Measurements from ENCODE around the gene DLGAP1.

GRCh38 chr18:4406856-4407255 lies 48.3 kb downstream of the DLGAP1 start:
- TF ChIP-seq CTCF (IDR thresholded peaks at IDR 0.05; ENCODE audit: insufficient read depth, low read length, poor library complexity, severe bottlenecking), result no peak
- TF ChIP-seq EZH2phosphoT487 (conservative IDR thresholded peaks at IDR 0.05; ENCODE audit: low read length), result no peak
